B cell (primary cell): ENCODE results near the gene RNASEH1.

Source experiments
- EZH2 ChIP-seq: IDR thresholded peaks from 2 replicates; pipeline ENCODE4 v1.6.1; 2012; ENCODE audit warnings: borderline replicate concordance, low read depth, mild to moderate bottlenecking, moderate library complexity, low read length; ENCODE audit not compliant: insufficient read depth, poor library complexity, severe bottlenecking
- TF ChIP-seq, protein P1 (sequence below): fragments of 200-600 bp; IDR thresholded peaks from one replicate; pipeline ENCODE4 v1.8.0; 2022; ENCODE audit warnings: antibody characterized with exemption, mild to moderate bottlenecking

- TF ChIP-seq, protein P1, sequence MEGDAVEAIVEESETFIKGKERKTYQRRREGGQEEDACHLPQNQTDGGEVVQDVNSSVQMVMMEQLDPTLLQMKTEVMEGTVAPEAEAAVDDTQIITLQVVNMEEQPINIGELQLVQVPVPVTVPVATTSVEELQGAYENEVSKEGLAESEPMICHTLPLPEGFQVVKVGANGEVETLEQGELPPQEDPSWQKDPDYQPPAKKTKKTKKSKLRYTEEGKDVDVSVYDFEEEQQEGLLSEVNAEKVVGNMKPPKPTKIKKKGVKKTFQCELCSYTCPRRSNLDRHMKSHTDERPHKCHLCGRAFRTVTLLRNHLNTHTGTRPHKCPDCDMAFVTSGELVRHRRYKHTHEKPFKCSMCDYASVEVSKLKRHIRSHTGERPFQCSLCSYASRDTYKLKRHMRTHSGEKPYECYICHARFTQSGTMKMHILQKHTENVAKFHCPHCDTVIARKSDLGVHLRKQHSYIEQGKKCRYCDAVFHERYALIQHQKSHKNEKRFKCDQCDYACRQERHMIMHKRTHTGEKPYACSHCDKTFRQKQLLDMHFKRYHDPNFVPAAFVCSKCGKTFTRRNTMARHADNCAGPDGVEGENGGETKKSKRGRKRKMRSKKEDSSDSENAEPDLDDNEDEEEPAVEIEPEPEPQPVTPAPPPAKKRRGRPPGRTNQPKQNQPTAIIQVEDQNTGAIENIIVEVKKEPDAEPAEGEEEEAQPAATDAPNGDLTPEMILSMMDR, result no peak
- no peak for TF ChIP-seq EZH2
Observed at GRCh38 chr2:3587432-3587831, 29.3 kb upstream of the RNASEH1 start.
